KOPT-K1 (cell line): ENCODE measurements around the gene NLE1.
"Not testable (repeated sequence)": the region's sequence is repeated elsewhere in the genome, so short reads cannot be mapped to it uniquely, and the experiment has no call there.

Source experiments
- H3K27ac ChIP-seq: fragments of 200-600 bp; sonication (generic); 2 replicates; pipeline ENCODE4 v1.5.1; 2016; ENCODE audit warnings: antibody characterized with exemption, mild to moderate bottlenecking, low read depth, low read length; ENCODE audit not compliant: poor library complexity, severe bottlenecking
- H3K36me3 ChIP-seq: fragments of 200-600 bp; sonication (generic); 2 replicates; pipeline ENCODE4 v1.5.1; 2017; ENCODE audit warnings: antibody characterized with exemption, mild to moderate bottlenecking, low read length, moderate library complexity; ENCODE audit not compliant: insufficient read depth
- H3K9me3 ChIP-seq: fragments of 200-600 bp; sonication (generic); 2 replicates; pipeline ENCODE4 v1.5.1; 2017; ENCODE audit warnings: antibody characterized with exemption, low read length, mild to moderate bottlenecking; ENCODE audit not compliant: insufficient read depth, poor library complexity, severe bottlenecking

NLE1 gene

GRCh38 chr17:35141681-35142466 lies at the start of gene NLE1:
TSS of gene NLE1 (minus strand) at chr17:35142303. CDS start at chr17:35142275, 28 bp downstream.
- Histone ChIP-seq H3K27ac (peak within 1 kb of the TSS; percentile 80), H3K9me3 (no peaks in the 10 kb centered on the region), H3K36me3 (peaks cover 35% of the 10 kb centered on the region)

GRCh38 chr17:35191001-35191695 lies 49.0 kb upstream of the NLE1 start:
- Histone ChIP-seq H3K36me3 (no peaks in the 10 kb centered on the region), H3K9me3 (peaks cover 6% of the 10 kb centered on the region), H3K27ac (no peak overlapping the region)

GRCh38 chr17:35189291-35189690 lies 47.2 kb upstream of the NLE1 start:
- Histone ChIP-seq H3K9me3 (no peaks in the 10 kb centered on the region), H3K27ac (no peak overlapping the region), H3K36me3 (no peaks in the 10 kb centered on the region)

GRCh38 chr17:35188111-35188510 lies 46.0 kb upstream of the NLE1 start:
- no peaks in the 10 kb centered on the region for H3K36me3 ChIP-seq
- H3K27ac ChIP-seq, result no peak overlapping the region
- H3K9me3 ChIP-seq, result no peaks in the 10 kb centered on the region

- Histone ChIP-seq H3K36me3 (no peaks in the 10 kb centered on the region), H3K27ac (no peak overlapping the region), H3K9me3 (no peaks in the 10 kb centered on the region)
Measured at GRCh38 chr17:35187481-35187880, 45.4 kb upstream of the NLE1 start.

GRCh38 chr17:35185849-35186248 lies 43.7 kb upstream of the NLE1 start:
- no peaks in the 10 kb centered on the region for H3K36me3 ChIP-seq
- H3K27ac ChIP-seq, result no peak overlapping the region
- H3K9me3 ChIP-seq, result no peaks in the 10 kb centered on the region

GRCh38 chr17:35184274-35184673 lies 42.2 kb upstream of the NLE1 start:
- Histone ChIP-seq H3K9me3 (peaks cover under 1% of the 10 kb centered on the region), H3K27ac (no peak overlapping the region), H3K36me3 (no peaks in the 10 kb centered on the region)

GRCh38 chr17:35183332-35183731 lies 41.2 kb upstream of the NLE1 start:
- no peak overlapping the region for H3K27ac ChIP-seq
- H3K9me3 ChIP-seq, result peaks cover 6% of the 10 kb centered on the region
- no peaks in the 10 kb centered on the region for H3K36me3 ChIP-seq

- H3K9me3 ChIP-seq, H3K36me3 ChIP-seq, H3K27ac ChIP-seq: not testable (repeated sequence)
Measured at GRCh38 chr17:35179379-35179778, 37.3 kb upstream of the NLE1 start.

GRCh38 chr17:35176897-35177296 lies 34.8 kb upstream of the NLE1 start:
- H3K36me3 ChIP-seq, result no peaks in the 10 kb centered on the region
- H3K27ac ChIP-seq, result peak overlapping the region; percentile 43
- H3K9me3 ChIP-seq, result peaks cover 6% of the 10 kb centered on the region

GRCh38 chr17:35175638-35176415 lies 33.7 kb upstream of the NLE1 start:
- no peaks in the 10 kb centered on the region for H3K36me3 ChIP-seq
- H3K9me3 ChIP-seq, result peaks cover 6% of the 10 kb centered on the region
- H3K27ac ChIP-seq, result no peak overlapping the region

- peaks cover 6% of the 10 kb centered on the region for H3K9me3 ChIP-seq
- H3K27ac ChIP-seq, result peak overlapping the region; percentile 4
- H3K36me3 ChIP-seq, result no peaks in the 10 kb centered on the region
Measured at GRCh38 chr17:35174835-35175334, 32.8 kb upstream of the NLE1 start.

GRCh38 chr17:35172321-35172720 lies 30.2 kb upstream of the NLE1 start:
- H3K27ac ChIP-seq, result peak overlapping the region; percentile 49
- not testable (repeated sequence) for H3K36me3 ChIP-seq, H3K9me3 ChIP-seq

GRCh38 chr17:35171834-35172233 lies 29.7 kb upstream of the NLE1 start:
- H3K36me3 ChIP-seq, result no peaks in the 10 kb centered on the region
- peak overlapping the region; percentile 49 for H3K27ac ChIP-seq
- no peaks in the 10 kb centered on the region for H3K9me3 ChIP-seq
